A549 (cell line): ENCODE results near the gene SMURF1. TPM values are rescaled to one million over a fixed set of nuclear protein-coding genes. Genes with fewer than 3 reads are reported as not detected.

Source experiments
- ATAC-seq, 2 experiments: fragments of 200-7000 bp in 1 of 2; fragments of >200 bp in 1 of 2; cut with Nextera tagmentation in 1 of 2; cut with Tn5 transposase in 1 of 2; 3 replicates each; pipeline versions ENCODE4 v1.8.0 to v1.9.1; 2018 to 2020; ENCODE audit warnings: mild to moderate bottlenecking in 1 of 2, moderate library complexity in 1 of 2
- CTCF ChIA-PET: fragments of 300-600 bp; sonication (Branson Sonifier 250); formaldehyde crosslinking; extraction: SDS; loops from one replicate; lab custom pipeline; 2021; ENCODE audit warnings: antibody characterized with exemption, inconsistent platforms; lab: Yijun Ruan, JAX
- POLR2A ChIA-PET: fragments of 350-600 bp; formaldehyde crosslinking; extraction: SDS; loops from one replicate; lab custom pipeline; 2021; ENCODE audit warnings: antibody characterized with exemption, inconsistent platforms; lab: Yijun Ruan, JAX
- DNase-seq, 2 experiments: peaks; one replicate each; pipeline versions ENCODE4 v3.0.0 to v3.0.0-alpha.2; 2011 to 2016; ENCODE audit warnings: low read depth in 1 of 2, low spot score in 1 of 2
- FAIRE-seq: peaks from 2 replicates; lab custom pipeline; 2011; peaks lifted over from hg19 to GRCh38; lab: Jason Lieb, UNC
- H3K27ac ChIP-seq, 2 experiments: fragments of >200 bp; sonication (Bioruptor Twin); formaldehyde crosslinking; 3 replicates each; pipeline ENCODE4 v1.5.1; 2016 to 2017
- H3K4me1 ChIP-seq: fragments of >200 bp; sonication (Bioruptor Twin); formaldehyde crosslinking; 3 replicates; pipeline ENCODE4 v1.6.1; 2016
- H3K4me2 ChIP-seq: fragments of >200 bp; sonication (Bioruptor Twin); formaldehyde crosslinking; 3 replicates; pipeline ENCODE4 v1.6.1; 2016
- H3K4me3 ChIP-seq: fragments of >200 bp; sonication (Bioruptor Twin); formaldehyde crosslinking; 3 replicates; pipeline ENCODE4 v1.5.1; 2016
- H3K9me3 ChIP-seq: fragments of >200 bp; sonication (Bioruptor Twin); formaldehyde crosslinking; 3 replicates; pipeline ENCODE4 v1.6.1; 2016
- BHLHE40 ChIP-seq: IDR thresholded peaks from 2 replicates; pipeline ENCODE4 v1.6.1; 2012; ENCODE audit warnings: low read depth, low read length, inconsistent platforms
- CHD2 ChIP-seq: fragments of 150-350 bp; IDR thresholded peaks from 2 replicates; pipeline ENCODE4 v1.6.1; 2014; ENCODE audit warnings: low read length; ENCODE audit not compliant: partially characterized antibody
- E2F6 ChIP-seq: IDR thresholded peaks from 2 replicates; pipeline ENCODE4 v1.6.1; 2012; ENCODE audit warnings: low read depth, borderline replicate concordance
- EHF ChIP-seq: fragments of 250-450 bp; sonication (Bioruptor Pico); IDR thresholded peaks from 2 replicates; pipeline ENCODE4 v1.5.0; 2020; ENCODE audit warnings: mild to moderate bottlenecking
- EHMT2 ChIP-seq: fragments of 200-600 bp; sonication (generic); IDR thresholded peaks from 2 replicates; pipeline ENCODE4 v1.6.1; 2016; ENCODE audit warnings: antibody characterized with exemption, low read depth, mild to moderate bottlenecking, moderate library complexity
- ESRRA ChIP-seq: fragments of 150-350 bp; IDR thresholded peaks from 2 replicates; pipeline ENCODE4 v1.6.1; 2014; ENCODE audit warnings: mild to moderate bottlenecking, low read length, borderline replicate concordance
- FOSB ChIP-seq: fragments of 250-450 bp; sonication (Bioruptor Pico); IDR thresholded peaks from 2 replicates; pipeline ENCODE4 v1.5.0; 2020; ENCODE audit warnings: mild to moderate bottlenecking, moderate library complexity
- FOSL2 ChIP-seq, 2 experiments: fragments of 450-650 bp in 1 of 2; fragments of >200 bp in 1 of 2; sonication (Bioruptor Twin) in 1 of 2; formaldehyde crosslinking; IDR thresholded peaks; 2 replicates each; pipeline versions ENCODE4 v1.5.0 to v1.6.1; 2016 to 2020; ENCODE audit warnings: mild to moderate bottlenecking in 1 of 2, moderate library complexity in 1 of 2
- FOXS1 ChIP-seq: fragments of 250-450 bp; sonication (Bioruptor Pico); IDR thresholded peaks from 2 replicates; pipeline ENCODE4 v1.5.0; 2020; ENCODE audit warnings: mild to moderate bottlenecking, moderate library complexity
- HDAC2 ChIP-seq: fragments of 200-600 bp; sonication (generic); IDR thresholded peaks from 2 replicates; pipeline ENCODE4 v1.6.1; 2016
- JUN ChIP-seq, 2 experiments: fragments of >200 bp; sonication (Bioruptor Twin); formaldehyde crosslinking; IDR thresholded peaks; 2 replicates in 1 of 2; 3 replicates in 1 of 2; pipeline ENCODE4 v1.6.1; 2016 to 2017
- KDM1A ChIP-seq: fragments of 200-600 bp; sonication (generic); IDR thresholded peaks from 2 replicates; pipeline ENCODE4 v1.6.1; 2016; ENCODE audit warnings: low read depth, mild to moderate bottlenecking
- KDM5A ChIP-seq: fragments of 200-600 bp; sonication (generic); IDR thresholded peaks from 2 replicates; pipeline ENCODE4 v1.6.1; 2016; ENCODE audit warnings: antibody characterized with exemption, mild to moderate bottlenecking
- MAFK ChIP-seq: fragments of 450-650 bp; IDR thresholded peaks from 2 replicates; pipeline ENCODE4 v1.6.1; 2014; ENCODE audit not compliant: partially characterized antibody
- POLR2A ChIP-seq: IDR thresholded peaks from 2 replicates; pipeline ENCODE4 v1.6.1; 2012; ENCODE audit warnings: mild to moderate bottlenecking, low read length
- RAD21 ChIP-seq, 2 experiments: fragments of >200 bp in 1 of 2; sonication (Bioruptor Twin) in 1 of 2; formaldehyde crosslinking in 1 of 2; IDR thresholded peaks in 1 of 2; conservative IDR thresholded peaks in 1 of 2; 2 replicates in 1 of 2; 3 replicates in 1 of 2; pipeline ENCODE4 v1.6.1; 2012 to 2018; ENCODE audit warnings: inconsistent platforms in 1 of 2
- REST ChIP-seq: fragments of 200-600 bp; sonication (generic); IDR thresholded peaks from 2 replicates; pipeline ENCODE4 v1.6.1; 2016; ENCODE audit warnings: antibody characterized with exemption, mild to moderate bottlenecking, moderate library complexity
- SREBF2 ChIP-seq: fragments of 450-650 bp; IDR thresholded peaks from 2 replicates; pipeline ENCODE4 v1.6.1; 2014; ENCODE audit warnings: mild to moderate bottlenecking, moderate library complexity
- TFCP2L1 ChIP-seq: fragments of 250-450 bp; sonication (Bioruptor Pico); IDR thresholded peaks from 2 replicates; pipeline ENCODE4 v1.5.0; 2021; ENCODE audit warnings: mild to moderate bottlenecking
- ZC3H11A ChIP-seq: fragments of 450-650 bp; IDR thresholded peaks from 2 replicates; pipeline ENCODE4 v1.6.1; 2014; ENCODE audit warnings: antibody characterized with exemption, mild to moderate bottlenecking
- ZFP36 ChIP-seq: fragments of 450-650 bp; IDR thresholded peaks from 2 replicates; pipeline ENCODE4 v1.6.1; 2014; ENCODE audit warnings: borderline replicate concordance; ENCODE audit not compliant: partially characterized antibody
- WGBS: methylation state at CpG from one replicate; pipeline ENCODE4 v1.1.6; 2017; ENCODE audit errors: missing lambda C conversion rate; 5-methylcytosine and 5-hydroxymethylcytosine counted together
- polyA plus RNA-seq, 4 experiments: library from polyadenylated mRNA; depleted of rRNA in 3 of 4; stranded (reverse); fragments of >200 nt; fragmentation: RNase III in 1 of 4; extraction: RNeasy Plus Mini Kit Qiagen cat#74134 plus additional on column Dnase treatment in 1 of 4; gene quantifications; 2 replicates in 3 of 4; 3 replicates in 1 of 4; pipeline ENCODE4 v1.2.3, GENCODE V29; 2011 to 2017
- TF ChIP-seq, protein P1 (sequence below): fragments of >200 bp; sonication (Bioruptor Twin); formaldehyde crosslinking; IDR thresholded peaks from 2 replicates; pipeline ENCODE4 v1.6.1; 2016
- TF ChIP-seq, protein P2 (sequence below): IDR thresholded peaks from 2 replicates; pipeline ENCODE4 v1.6.1; 2012

Gene SMURF1
- polyA plus RNA-seq, 2 of the 4 experiments (the other 2 are of a cell fraction) = 13.8 to 22.1 TPM

DNA sequence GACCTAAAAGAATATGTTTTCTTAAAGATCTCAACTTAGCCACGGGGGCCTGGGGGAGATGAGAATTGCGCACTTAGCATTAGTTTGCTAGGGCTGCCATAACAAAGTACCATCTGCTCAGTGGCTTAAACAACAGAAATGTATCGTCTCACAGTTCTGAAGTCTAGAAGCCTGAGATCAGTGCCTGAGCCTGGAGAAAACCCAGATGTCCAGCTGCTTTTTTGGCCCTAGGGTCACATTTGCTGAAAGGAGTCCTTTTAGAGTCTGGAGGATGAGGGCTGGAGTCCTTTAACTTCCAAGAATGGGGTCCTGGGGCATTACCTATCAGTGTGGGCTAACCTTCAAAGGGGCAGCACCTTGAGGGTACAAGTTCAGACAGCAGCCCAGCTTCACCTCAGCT, 48.2 kb downstream of the SMURF1 start (continued):
- TF ChIP-seq, protein P1, sequence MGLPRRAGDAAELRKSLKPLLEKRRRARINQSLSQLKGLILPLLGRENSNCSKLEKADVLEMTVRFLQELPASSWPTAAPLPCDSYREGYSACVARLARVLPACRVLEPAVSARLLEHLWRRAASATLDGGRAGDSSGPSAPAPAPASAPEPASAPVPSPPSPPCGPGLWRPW = no peak

DNA sequence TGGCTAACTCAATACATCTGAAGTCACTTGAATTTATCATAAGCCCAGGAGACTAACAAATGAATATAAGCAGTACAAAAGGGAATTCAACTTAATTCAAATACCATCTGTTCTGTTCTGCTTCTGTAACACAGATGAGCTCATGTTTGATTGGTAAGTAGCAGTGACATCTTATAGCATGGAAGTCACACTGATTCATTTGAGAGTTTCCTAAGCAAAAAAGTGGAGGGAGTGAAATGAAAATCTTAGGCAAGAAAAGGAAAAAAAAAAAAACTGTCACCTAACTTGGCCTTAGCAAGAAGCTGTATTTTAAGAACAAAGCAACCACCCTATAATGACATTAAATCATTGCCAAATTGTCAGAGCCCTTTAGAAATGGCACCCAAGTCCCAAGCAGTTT, 49.5 kb downstream of the SMURF1 start:
- Histone ChIP-seq H3K27ac (no peak overlapping the region), H3K4me1 (peaks cover 51% of the 10 kb centered on the region), H3K9me3 (peaks cover 5% of the 10 kb centered on the region; the same call in 2 of the 3 replicates), H3K4me3 (no peak overlapping the region), H3K4me2 (no peak overlapping the region)
- ChIA-PET CTCF (interaction anchor here (1.2 kb wide), 1 partner anchor 54 kb away, joined by 4 read pairs; no protein-coding TSS in a partner anchor), POLR2A (interaction anchor here (0.6 kb wide), 1 partner anchor 1147 kb away, joined by 3 read pairs; no protein-coding TSS in a partner anchor)
- DNase-seq (no peak), FAIRE-seq (no peak), ATAC-seq (no peak)
- TF ChIP-seq ZC3H11A (no peak), KDM5A (no peak)

DNA sequence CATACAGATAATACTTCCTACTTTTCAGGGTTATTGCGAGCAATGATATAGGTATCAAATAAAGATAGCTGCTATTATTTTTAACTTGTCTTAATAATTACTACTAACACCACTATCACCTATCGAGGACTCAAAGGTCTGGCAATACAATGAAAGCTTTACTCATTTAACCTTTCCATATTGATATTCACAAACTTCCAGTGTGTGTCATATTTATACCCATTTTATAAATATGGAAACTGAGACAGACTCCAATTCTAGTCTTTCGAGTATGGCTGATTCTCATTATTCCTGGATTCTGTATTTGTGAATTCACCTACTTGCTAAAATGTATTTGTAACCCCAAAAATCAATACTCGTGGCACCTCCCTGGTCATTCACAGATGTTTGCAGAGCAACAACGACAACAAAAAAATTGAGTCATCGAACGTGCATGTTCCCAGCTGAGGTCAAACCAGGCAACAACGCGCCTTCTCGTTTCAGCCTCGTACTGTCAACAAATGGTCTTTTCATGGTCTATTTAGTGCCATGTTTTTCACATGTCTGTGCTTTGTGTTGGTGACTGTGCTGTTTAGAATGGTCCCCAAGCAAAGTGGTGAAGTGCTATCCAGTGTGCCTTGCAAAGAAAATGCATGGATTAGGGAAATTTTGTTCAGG, 51.7 kb downstream of the SMURF1 start:
- Histone ChIP-seq H3K4me1 (peaks cover 35% of the 10 kb centered on the region), H3K4me2 (no peak overlapping the region), H3K4me3 (no peak overlapping the region), H3K27ac (no peak overlapping the region), H3K9me3 (peaks cover 1% of the 10 kb centered on the region; the same call in 2 of the 3 replicates)
- ATAC-seq (no peak), FAIRE-seq (no peak), DNase-seq (no peak)
- TF ChIP-seq ZFP36 (no peak), POLR2A (no peak), EHMT2 (no peak), HDAC2 (0 out of 2 replicates have a peak, but pooled peaks have one; percentile 46), E2F6 (no peak), KDM1A (0 out of 2 replicates have a peak, but pooled peaks have one; percentile 50), ZC3H11A (no peak), MAFK (no peak)
- WGBS = 83% methylated on average over 11 of the region's 11 CpGs
- POLR2A ChIA-PET = no interaction called here
- CTCF ChIA-PET = interaction anchor here (0.7 to 1.3 kb wide), 3 partner anchors 13 to 221 kb away, joined by 3 to 5 read pairs (median 3); no protein-coding TSS in a partner anchor

- TF ChIP-seq, protein P2, sequence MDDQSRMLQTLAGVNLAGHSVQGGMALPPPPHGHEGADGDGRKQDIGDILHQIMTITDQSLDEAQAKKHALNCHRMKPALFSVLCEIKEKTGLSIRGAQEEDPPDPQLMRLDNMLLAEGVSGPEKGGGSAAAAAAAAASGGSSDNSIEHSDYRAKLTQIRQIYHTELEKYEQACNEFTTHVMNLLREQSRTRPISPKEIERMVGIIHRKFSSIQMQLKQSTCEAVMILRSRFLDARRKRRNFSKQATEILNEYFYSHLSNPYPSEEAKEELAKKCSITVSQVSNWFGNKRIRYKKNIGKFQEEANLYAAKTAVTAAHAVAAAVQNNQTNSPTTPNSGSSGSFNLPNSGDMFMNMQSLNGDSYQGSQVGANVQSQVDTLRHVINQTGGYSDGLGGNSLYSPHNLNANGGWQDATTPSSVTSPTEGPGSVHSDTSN = no peak
- TF ChIP-seq ESRRA = no peak
- no peak for TF ChIP-seq REST
- no peak for TF ChIP-seq SREBF2
- no peak for TF ChIP-seq TFCP2L1 (CRISPR knock-in tag)
- no peak for TF ChIP-seq CHD2
- no peak for TF ChIP-seq HDAC2
- no peak for TF ChIP-seq FOSB (CRISPR knock-in tag)
- TF ChIP-seq JUN (IDR thresholded peaks at IDR 0.05) = no peak
- TF ChIP-seq POLR2A = no peak
- TF ChIP-seq FOSL2 (IDR thresholded peaks at IDR 0.05) = no peak
- no peak for TF ChIP-seq FOSL2 (CRISPR knock-in tag; IDR thresholded peaks at IDR 0.05)
- TF ChIP-seq ZFP36 = no peak
- TF ChIP-seq FOXS1 = no peak
- TF ChIP-seq EHF (CRISPR knock-in tag) = no peak
- TF ChIP-seq MAFK = no peak
- TF ChIP-seq KDM1A = no peak
- no peak for TF ChIP-seq E2F6
- TF ChIP-seq BHLHE40 = no peak
- TF ChIP-seq RAD21 (conservative IDR thresholded peaks at IDR 0.05 in 1 of 2, IDR thresholded peaks at IDR 0.05 in 1 of 2) = no peak
- 93% methylated on average over 6 of the region's 6 CpGs for WGBS
- Histone ChIP-seq H3K27ac (no peak overlapping the region), H3K4me1 (peaks cover 27% of the 10 kb centered on the region), H3K4me2 (no peak overlapping the region), H3K4me3 (no peak overlapping the region), H3K9me3 (no peaks in the 10 kb centered on the region)
- FAIRE-seq = no peak
- no peak for DNase-seq
- ATAC-seq = peak in 1 of 2 experiments; percentile 46; a peak in 3 of 6 replicates
- CTCF ChIA-PET = interaction anchor here (1.0 to 1.6 kb wide), 4 partner anchors 12 to 223 kb away, joined by 3 to 5 read pairs (median 3); no protein-coding TSS in a partner anchor
- POLR2A ChIA-PET = no interaction called here
These were observed 53.0 kb downstream of the SMURF1 start for GRCh38 chr7:99090771-99091542.
